ENCODE measurements around the gene ATP5F1E.
"Not testable (repeated sequence)": the region's sequence is repeated elsewhere in the genome, so short reads cannot be mapped to it uniquely, and the experiment has no call there.

Gene ATP5F1E

DNA sequence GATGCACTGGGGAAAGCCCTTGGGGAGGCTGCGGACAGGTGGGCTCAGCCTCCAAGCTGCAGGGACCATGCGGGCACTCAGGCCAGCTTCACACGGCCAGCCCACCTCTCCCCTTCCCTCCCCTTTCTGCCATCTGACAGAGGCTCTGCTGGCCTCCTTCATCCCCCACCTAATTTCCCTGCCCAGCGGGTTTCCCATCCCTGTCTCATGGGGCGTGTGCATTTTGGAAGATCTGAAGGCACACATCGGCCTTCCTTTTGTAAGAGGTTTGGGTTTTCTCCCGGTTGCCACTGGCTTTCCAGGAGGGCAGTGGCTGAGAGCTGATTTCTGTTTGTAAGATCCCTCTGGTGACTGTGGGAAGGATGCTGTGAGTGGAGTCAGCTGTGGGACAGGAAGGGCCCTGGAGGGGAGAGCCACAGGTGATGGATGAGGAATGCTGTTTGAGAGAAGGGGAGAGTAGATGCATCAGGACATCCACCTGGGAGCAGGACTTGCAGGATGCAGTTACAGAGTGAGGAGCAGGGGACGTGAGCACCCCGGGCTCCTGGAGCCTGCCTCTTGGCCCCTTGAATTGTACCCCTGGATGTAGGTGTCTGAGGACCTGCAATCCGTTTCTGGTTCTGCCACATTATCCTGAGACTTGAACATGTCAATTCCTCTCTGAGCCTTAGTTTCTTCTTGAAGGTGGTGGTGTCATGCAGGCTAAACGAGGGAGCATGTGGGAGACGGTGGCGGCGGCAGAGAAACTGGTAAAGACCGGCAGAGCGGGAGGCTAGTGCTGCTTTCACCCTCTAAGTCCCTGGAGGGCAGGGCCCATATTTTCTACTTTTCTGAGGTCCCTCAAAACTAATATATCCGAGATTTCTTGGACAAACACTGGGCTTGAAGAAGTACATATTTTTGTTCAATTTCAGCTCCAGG, 18.8 kb downstream of the ATP5F1E start:
- ATAC-seq (ENCODE audit: insufficient read depth, low read depth) (no peak), DNase-seq (no peak)
- TF ChIP-seq, protein P1, sequence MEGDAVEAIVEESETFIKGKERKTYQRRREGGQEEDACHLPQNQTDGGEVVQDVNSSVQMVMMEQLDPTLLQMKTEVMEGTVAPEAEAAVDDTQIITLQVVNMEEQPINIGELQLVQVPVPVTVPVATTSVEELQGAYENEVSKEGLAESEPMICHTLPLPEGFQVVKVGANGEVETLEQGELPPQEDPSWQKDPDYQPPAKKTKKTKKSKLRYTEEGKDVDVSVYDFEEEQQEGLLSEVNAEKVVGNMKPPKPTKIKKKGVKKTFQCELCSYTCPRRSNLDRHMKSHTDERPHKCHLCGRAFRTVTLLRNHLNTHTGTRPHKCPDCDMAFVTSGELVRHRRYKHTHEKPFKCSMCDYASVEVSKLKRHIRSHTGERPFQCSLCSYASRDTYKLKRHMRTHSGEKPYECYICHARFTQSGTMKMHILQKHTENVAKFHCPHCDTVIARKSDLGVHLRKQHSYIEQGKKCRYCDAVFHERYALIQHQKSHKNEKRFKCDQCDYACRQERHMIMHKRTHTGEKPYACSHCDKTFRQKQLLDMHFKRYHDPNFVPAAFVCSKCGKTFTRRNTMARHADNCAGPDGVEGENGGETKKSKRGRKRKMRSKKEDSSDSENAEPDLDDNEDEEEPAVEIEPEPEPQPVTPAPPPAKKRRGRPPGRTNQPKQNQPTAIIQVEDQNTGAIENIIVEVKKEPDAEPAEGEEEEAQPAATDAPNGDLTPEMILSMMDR (IDR thresholded peaks at IDR 0.05; ENCODE audit: borderline replicate concordance, extremely low read depth, low read length, poor library complexity, severe bottlenecking) = no peak
- no peak for TF ChIP-seq EZH2 (IDR thresholded peaks at IDR 0.05; ENCODE audit: borderline replicate concordance, low read depth, low read length, severe bottlenecking)
- H3K27me3 ChIP-seq (ENCODE audit: insufficient read depth, low read length, poor library complexity) = no peaks in the 10 kb centered on the region
- peaks cover 10% of the 10 kb centered on the region; the same call in 1 of the 2 replicates for H4K20me1 ChIP-seq (ENCODE audit: insufficient read depth, low read length)
- no peak overlapping the region for H3K4me2 ChIP-seq (ENCODE audit: insufficient read depth, low read length)
- H3K9me3 ChIP-seq (ENCODE audit: insufficient read depth, low read length, severe bottlenecking) = no peaks in the 10 kb centered on the region
- no peak overlapping the region for H3K9ac ChIP-seq (ENCODE audit: low read depth, low read length)
- no peaks in the 10 kb centered on the region for H3K79me2 ChIP-seq (ENCODE audit: insufficient read depth, low read length)
- H3K36me3 ChIP-seq (ENCODE audit: insufficient read depth, low read length) = no peaks in the 10 kb centered on the region
- H3K4me1 ChIP-seq (ENCODE audit: insufficient read depth, low read length) = no peaks in the 10 kb centered on the region
- H2AFZ ChIP-seq (ENCODE audit: low read depth, low read length) = no peak overlapping the region
- H3K4me3 ChIP-seq (ENCODE audit: low read depth in 1 of 2, low read length in 2 of 2) = no peak overlapping the region
- H3K27ac ChIP-seq (ENCODE audit: low read length) = no peak overlapping the region

DNA sequence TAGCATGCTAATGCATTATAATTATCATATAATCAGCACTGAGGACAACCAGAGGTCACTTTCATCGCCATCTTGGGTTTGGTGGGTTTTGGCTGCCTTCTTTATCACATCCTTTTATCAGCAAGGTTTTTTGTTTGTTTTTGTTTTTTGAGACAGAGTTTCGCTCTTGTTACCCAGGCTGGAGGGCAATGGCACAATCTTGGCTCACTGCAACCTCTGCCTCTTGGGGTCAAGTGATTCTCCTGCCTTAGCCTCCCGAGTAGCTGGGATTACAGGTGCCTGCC, 20.3 kb downstream of the ATP5F1E start:
- H3K9ac ChIP-seq (ENCODE audit: low read depth, low read length); H3K9me3 ChIP-seq (ENCODE audit: insufficient read depth, low read length, severe bottlenecking); H3K27me3 ChIP-seq (ENCODE audit: insufficient read depth, low read length, poor library complexity); H2AFZ ChIP-seq (ENCODE audit: low read depth, low read length); ATAC-seq (ENCODE audit: insufficient read depth, low read depth); H3K79me2 ChIP-seq (ENCODE audit: insufficient read depth, low read length); H3K4me3 ChIP-seq (ENCODE audit: low read depth in 1 of 2, low read length in 2 of 2); DNase-seq; H3K4me1 ChIP-seq (ENCODE audit: insufficient read depth, low read length); H4K20me1 ChIP-seq (ENCODE audit: insufficient read depth, low read length); H3K4me2 ChIP-seq (ENCODE audit: insufficient read depth, low read length); H3K36me3 ChIP-seq (ENCODE audit: insufficient read depth, low read length); H3K27ac ChIP-seq (ENCODE audit: low read length): not testable (repeated sequence)

DNA sequence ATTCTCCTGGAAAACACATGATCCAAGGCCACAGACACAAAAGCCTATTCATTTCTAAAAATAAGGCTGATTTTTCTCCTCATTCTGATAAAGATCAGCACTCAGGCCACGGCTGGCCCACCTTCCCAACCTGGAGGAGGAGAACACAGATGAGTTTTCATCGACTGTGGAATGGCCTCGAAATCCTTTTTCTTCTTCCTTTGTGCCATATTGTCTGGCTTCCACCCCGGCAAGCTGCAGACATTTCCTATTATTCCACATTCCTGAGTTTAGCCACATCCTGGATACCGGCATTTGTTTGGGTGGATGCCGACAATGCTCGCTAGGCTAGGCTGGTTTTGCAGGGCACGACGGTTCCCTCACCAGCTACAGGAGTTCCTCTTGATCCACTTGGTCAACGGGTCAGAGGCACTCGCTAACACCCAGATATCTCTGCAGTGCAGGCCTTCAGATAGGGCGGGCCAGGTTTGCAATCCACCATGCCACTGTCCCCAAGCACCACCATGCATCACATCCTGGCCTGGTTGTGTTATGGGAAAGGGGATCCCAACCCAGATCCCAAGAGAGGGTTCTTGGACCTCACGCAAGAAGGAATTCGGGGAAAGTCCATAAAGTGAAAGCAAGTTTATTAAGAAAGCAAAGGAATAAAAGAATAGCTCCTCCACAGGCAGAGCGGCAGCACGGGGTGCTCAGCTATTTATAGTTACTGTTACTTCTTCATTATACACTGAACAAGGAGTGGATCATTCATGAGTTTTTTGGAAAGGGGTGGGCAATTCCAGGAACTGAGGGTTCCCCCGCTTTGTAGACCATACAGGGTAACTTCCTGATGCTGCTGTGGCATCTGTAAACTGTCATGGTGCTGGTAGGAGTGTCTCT, 20.9 kb downstream of the ATP5F1E start:
- Histone ChIP-seq H3K4me3 (ENCODE audit: low read depth in 1 of 2, low read length in 2 of 2) (no peak overlapping the region), H3K36me3 (ENCODE audit: insufficient read depth, low read length) (no peaks in the 10 kb centered on the region), H3K27me3 (ENCODE audit: insufficient read depth, low read length, poor library complexity) (no peaks in the 10 kb centered on the region), H2AFZ (ENCODE audit: low read depth, low read length) (no peak overlapping the region), H3K79me2 (ENCODE audit: insufficient read depth, low read length) (no peaks in the 10 kb centered on the region), H3K9me3 (ENCODE audit: insufficient read depth, low read length, severe bottlenecking) (no peaks in the 10 kb centered on the region), H3K9ac (ENCODE audit: low read depth, low read length) (no peak overlapping the region), H3K4me2 (ENCODE audit: insufficient read depth, low read length) (no peak overlapping the region), H3K4me1 (ENCODE audit: insufficient read depth, low read length) (no peaks in the 10 kb centered on the region), H4K20me1 (ENCODE audit: insufficient read depth, low read length) (0 out of 2 replicates have a peak, but pooled peaks cover 4% of the 10 kb centered on the region), H3K27ac (ENCODE audit: low read length) (no peak overlapping the region)
- peak; percentile 51; the same call in 2 of the 3 replicates for ATAC-seq (ENCODE audit: insufficient read depth, low read depth)
- TF ChIP-seq, protein P1 (IDR thresholded peaks at IDR 0.05; ENCODE audit: borderline replicate concordance, extremely low read depth, low read length, poor library complexity, severe bottlenecking) = no peak
- no peak for TF ChIP-seq EZH2 (IDR thresholded peaks at IDR 0.05; ENCODE audit: borderline replicate concordance, low read depth, low read length, severe bottlenecking)
- DNase-seq = peak; percentile 34
